IMR-90 (cell line): Measurements from ENCODE around the gene TIAM2.

Experiments used
- CTCF ChIP-seq: conservative IDR thresholded peaks from 2 replicates; pipeline ENCODE4 v1.5.1; 2012; ENCODE audit warnings: mild to moderate bottlenecking, low read depth, low read length, improper control_type of control experiment
- POLR2A ChIP-seq: IDR thresholded peaks from 2 replicates; pipeline ENCODE4 v1.6.1; 2012; ENCODE audit warnings: mild to moderate bottlenecking, low read depth, low read length
- RAD21 ChIP-seq: IDR thresholded peaks from 2 replicates; pipeline ENCODE4 v1.6.1; 2012; ENCODE audit warnings: low read length, improper control_type of control experiment
- RCOR1 ChIP-seq: IDR thresholded peaks from 2 replicates; pipeline ENCODE4 v1.6.1; 2012; ENCODE audit warnings: mild to moderate bottlenecking, low read length, improper control_type of control experiment; ENCODE audit not compliant: insufficient replicate concordance
- RFX5 ChIP-seq: IDR thresholded peaks from 2 replicates; pipeline ENCODE4 v1.8.0; 2012; ENCODE audit warnings: low read depth, mild to moderate bottlenecking, low read length, moderate library complexity
- SMC3 ChIP-seq: fragments of 150-350 bp; IDR thresholded peaks from 2 replicates; pipeline ENCODE4 v1.6.1; 2016; ENCODE audit warnings: low read depth, mild to moderate bottlenecking, antibody characterized with exemption, low read length, moderate library complexity

GRCh38 chr6:154993026-154993425 lies 2.1 kb upstream of the TIAM2 start:
- TF ChIP-seq CTCF (no peak), SMC3 (no peak), POLR2A (no peak), RFX5 (no peak), RAD21 (no peak), RCOR1 (no peak)
